ENCODE data around the gene ZNF17. TPM values are rescaled to one million over a fixed set of nuclear protein-coding genes. Genes with fewer than 3 reads are reported as not detected.

ZNF17 gene
- total RNA-seq, 1 experiment from 2014 or later, result 10.5 TPM

- H3K4me2 ChIP-seq, result no peak overlapping the region
- no peak for DNase-seq
- H3K4me3 ChIP-seq, result no peak overlapping the region
- H3F3A ChIP-seq (ENCODE audit: insufficient read depth, low read depth), result no peaks in the 10 kb centered on the region
- H4K20me1 ChIP-seq (ENCODE audit: insufficient read depth), result no peaks in the 10 kb centered on the region
- H3K9me3 ChIP-seq (ENCODE audit: insufficient read depth, low read depth), result peaks cover 33% of the 10 kb centered on the region
- H3K27me3 ChIP-seq (ENCODE audit: insufficient read depth, low read depth), result no peaks in the 10 kb centered on the region; the same call in 1 of the 2 replicates
- no peaks in the 10 kb centered on the region for H3K9me2 ChIP-seq (ENCODE audit: insufficient read depth)
- H3K27ac ChIP-seq, result no peak overlapping the region
- no peaks in the 10 kb centered on the region for H3K79me2 ChIP-seq (ENCODE audit: low read depth)
- ChIA-PET CTCF (no interaction called here), POLR2A (ENCODE audit: unreplicated experiment) (no interaction called here)
- intact Hi-C loops (cut with micrococcal nuclease; ENCODE audit: unreplicated experiment), result no loop called here
- H3K36me3 ChIP-seq (ENCODE audit: low read depth), result no peaks in the 10 kb centered on the region
- no TSS peak for BruUV-seq (replicated peaks)
- TF ChIP-seq CTCF (conservative IDR thresholded peaks at IDR 0.05) (no peak), EZH2 (IDR thresholded peaks at IDR 0.05; ENCODE audit: low read depth) (no peak)
- no peaks in the 10 kb centered on the region for H3K4me1 ChIP-seq (replicated peaks; ENCODE audit: insufficient read depth)
- H2AFZ ChIP-seq, result no peak overlapping the region
Measured at GRCh38 chr19:57380923-57381322, 30.0 kb upstream of the ZNF17 start.

GRCh38 chr19:57382806-57383488, 28.0 kb upstream of the ZNF17 start:
- H3K27me3 ChIP-seq (ENCODE audit: insufficient read depth, low read depth), result no peaks in the 10 kb centered on the region; the same call in 1 of the 2 replicates
- DNase-seq, result no peak
- no peaks in the 10 kb centered on the region for H3K4me1 ChIP-seq (replicated peaks; ENCODE audit: insufficient read depth)
- no peak overlapping the region for H3K4me2 ChIP-seq
- no peaks in the 10 kb centered on the region for H3K36me3 ChIP-seq (ENCODE audit: low read depth)
- ChIA-PET CTCF (no interaction called here), POLR2A (ENCODE audit: unreplicated experiment) (no interaction called here)
- no peaks in the 10 kb centered on the region for H3K79me2 ChIP-seq (ENCODE audit: low read depth)
- no peaks in the 10 kb centered on the region for H4K20me1 ChIP-seq (ENCODE audit: insufficient read depth)
- no peaks in the 10 kb centered on the region for H3K9me2 ChIP-seq (ENCODE audit: insufficient read depth)
- H3K4me3 ChIP-seq, result no peak overlapping the region
- intact Hi-C loops (cut with micrococcal nuclease; ENCODE audit: unreplicated experiment), result no loop called here
- TF ChIP-seq CTCF (conservative IDR thresholded peaks at IDR 0.05), result no peak
- TF ChIP-seq EZH2 (IDR thresholded peaks at IDR 0.05; ENCODE audit: low read depth), result no peak
- no peak overlapping the region for H3K27ac ChIP-seq
- BruUV-seq (replicated peaks), result no TSS peak
- 0 out of 2 replicates have a peak overlapping the region, but pooled peaks have one; percentile 9 for H2AFZ ChIP-seq
- no peaks in the 10 kb centered on the region for H3F3A ChIP-seq (ENCODE audit: insufficient read depth, low read depth)
- peaks cover 16% of the 10 kb centered on the region for H3K9me3 ChIP-seq (ENCODE audit: insufficient read depth, low read depth)

GRCh38 chr19:57389194-57389729, 21.7 kb upstream of the ZNF17 start:
- Histone ChIP-seq H4K20me1 (ENCODE audit: insufficient read depth) (no peaks in the 10 kb centered on the region), H2AFZ (peak overlapping the region; percentile 87), H3K4me1 (replicated peaks; ENCODE audit: insufficient read depth) (peaks cover 15% of the 10 kb centered on the region), H3K27ac (peak overlapping the region; percentile 28; the same call in 1 of the 2 replicates), H3F3A (ENCODE audit: insufficient read depth, low read depth) (peaks cover 13% of the 10 kb centered on the region; the same call in 1 of the 2 replicates), H3K9me2 (ENCODE audit: insufficient read depth) (no peaks in the 10 kb centered on the region), H3K4me3 (peak overlapping the region; percentile 66), H3K36me3 (ENCODE audit: low read depth) (peaks cover 3% of the 10 kb centered on the region; the same call in 1 of the 2 replicates), H3K9me3 (ENCODE audit: insufficient read depth, low read depth) (peaks cover 8% of the 10 kb centered on the region; the same call in 1 of the 2 replicates), H3K27me3 (ENCODE audit: insufficient read depth, low read depth) (no peaks in the 10 kb centered on the region), H3K79me2 (ENCODE audit: low read depth) (peaks cover 33% of the 10 kb centered on the region), H3K4me2 (peak overlapping the region; percentile 74)
- CTCF ChIA-PET, result no interaction called here
- TF ChIP-seq CTCF (conservative IDR thresholded peaks at IDR 0.05), result no peak
- no peak for TF ChIP-seq EZH2 (IDR thresholded peaks at IDR 0.05; ENCODE audit: low read depth)
- intact Hi-C loops (cut with micrococcal nuclease; ENCODE audit: unreplicated experiment), result loop anchor here (1.0 kb wide), 2 partner anchors 26 to 149 kb away; partner anchors contain the start of genes TRAPPC2B, ZNF547 and ZNF805
- DNase-seq, result no peak
- POLR2A ChIA-PET (ENCODE audit: unreplicated experiment), result interaction anchor here (0.5 to 0.7 kb wide), 6 partner anchors 38 to 1313 kb away, joined by 3 to 7 read pairs (median 4); partner anchors contain the start of gene ZNF304
- BruUV-seq (replicated peaks), result TSS peak; percentile 87
